HG03469 (cell line): Measurements from ENCODE around the gene STAU1.
"Not testable (repeated sequence)": the region's sequence is repeated elsewhere in the genome, so short reads cannot be mapped to it uniquely, and the experiment has no call there.

ENCODE experiments used
- ATAC-seq: cut with Tn5 transposase; IDR thresholded peaks from one replicate; pipeline ENCODE4 v1.9.1; 2021; ENCODE audit warnings: mild to moderate bottlenecking, moderate library complexity, moderate number of reproducible peaks; ENCODE audit not compliant: unreplicated experiment

The STAU1 gene

GRCh38 chr20:49082295-49082694 lies 105.8 kb downstream of the STAU1 start:
- not testable (repeated sequence) for ATAC-seq

GRCh38 chr20:49078310-49078709 lies 109.8 kb downstream of the STAU1 start:
- ATAC-seq = no peak

- no peak for ATAC-seq
These were observed 113.6 kb downstream of the STAU1 start for GRCh38 chr20:49074521-49074920.
